ENCODE measurements around the gene CCDC57.

CCDC57 gene

DNA sequence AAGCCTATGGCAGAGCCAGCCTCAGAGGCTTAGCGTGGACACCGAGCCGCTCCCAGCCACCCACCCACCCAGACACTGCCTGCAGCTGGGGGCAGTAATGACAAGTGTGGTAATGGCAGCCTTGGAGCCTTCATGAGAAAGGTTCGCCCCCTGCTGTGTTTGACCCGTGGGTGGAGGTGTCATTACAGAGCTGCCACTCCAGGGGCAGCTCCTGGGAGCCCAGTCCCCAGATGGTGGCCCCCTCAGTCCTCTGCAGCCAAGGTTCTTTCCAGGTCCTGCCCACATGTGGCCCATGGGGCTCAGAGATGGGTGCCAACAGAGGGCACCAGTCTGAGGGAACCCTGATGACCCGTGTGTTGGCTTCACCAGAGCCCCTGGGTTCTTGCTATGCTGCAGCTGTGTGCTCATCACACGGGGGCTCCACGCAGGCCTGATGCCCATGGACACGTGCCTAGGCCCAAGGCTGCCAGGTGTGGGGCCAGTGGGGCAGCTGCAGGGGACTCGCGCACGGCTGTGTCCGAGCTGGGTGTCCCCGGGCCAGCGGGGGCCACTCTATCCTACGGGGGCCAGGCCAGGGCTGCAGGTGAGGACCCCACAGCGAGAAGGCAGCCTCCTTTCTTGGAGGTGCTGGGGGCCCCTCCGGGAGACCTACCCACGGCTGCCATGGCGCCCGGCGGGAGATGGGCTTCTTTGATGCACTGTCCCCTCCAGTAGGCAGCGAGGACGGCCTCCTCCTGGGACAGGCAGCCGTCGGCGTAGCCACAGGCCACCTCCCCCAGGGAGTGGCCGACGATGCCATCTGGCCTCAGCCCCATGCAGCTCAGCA, 122.7 kb downstream of the CCDC57 start:
- DNase-seq = no peak

GRCh38 chr17:82088838-82089722, 123.6 kb downstream of the CCDC57 start:
- DNase-seq = no peak

DNA sequence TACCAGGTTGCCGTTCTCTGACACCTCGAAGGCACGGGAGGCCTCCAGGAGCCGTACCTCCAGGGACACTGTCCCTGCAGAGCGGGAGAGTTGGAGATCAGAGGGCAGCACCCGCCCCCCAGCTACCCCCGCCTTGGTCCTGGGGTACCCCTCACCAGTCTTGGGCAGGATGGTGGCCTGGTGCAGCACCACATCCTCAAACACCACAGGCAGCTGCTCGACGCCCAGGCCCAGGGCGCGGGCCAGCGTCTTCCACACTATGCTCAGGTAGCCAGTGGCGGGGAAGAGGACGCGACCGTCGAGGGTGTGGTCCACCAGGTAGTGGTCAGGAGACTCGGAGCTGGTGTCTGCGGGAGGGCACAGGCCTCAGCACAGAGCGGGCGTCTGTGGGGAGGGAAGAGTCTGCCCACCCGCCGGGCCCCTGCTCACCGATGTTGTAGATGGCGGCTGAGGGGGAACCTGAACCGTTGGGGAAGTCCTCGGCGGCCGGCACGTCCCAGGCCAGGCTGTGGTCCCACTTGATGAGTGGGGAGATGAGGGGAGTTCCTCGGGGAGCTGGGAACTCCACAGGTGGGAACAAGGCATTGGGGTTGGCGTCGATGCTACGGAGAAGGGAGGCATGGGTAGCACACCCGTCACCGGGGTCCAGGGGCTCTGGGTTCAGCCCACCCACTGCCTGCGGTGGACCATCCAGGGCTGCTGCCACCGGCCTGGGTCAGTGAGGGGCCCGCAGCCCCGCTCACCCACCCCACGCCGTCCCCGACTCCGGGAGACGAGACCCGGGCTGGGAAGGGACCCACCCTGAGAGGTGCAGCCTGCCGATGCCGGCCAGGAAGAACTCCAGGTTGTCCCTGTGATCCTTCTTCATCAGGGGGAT, 124.4 kb downstream of the CCDC57 start:
- DNase-seq = no peak

DNA sequence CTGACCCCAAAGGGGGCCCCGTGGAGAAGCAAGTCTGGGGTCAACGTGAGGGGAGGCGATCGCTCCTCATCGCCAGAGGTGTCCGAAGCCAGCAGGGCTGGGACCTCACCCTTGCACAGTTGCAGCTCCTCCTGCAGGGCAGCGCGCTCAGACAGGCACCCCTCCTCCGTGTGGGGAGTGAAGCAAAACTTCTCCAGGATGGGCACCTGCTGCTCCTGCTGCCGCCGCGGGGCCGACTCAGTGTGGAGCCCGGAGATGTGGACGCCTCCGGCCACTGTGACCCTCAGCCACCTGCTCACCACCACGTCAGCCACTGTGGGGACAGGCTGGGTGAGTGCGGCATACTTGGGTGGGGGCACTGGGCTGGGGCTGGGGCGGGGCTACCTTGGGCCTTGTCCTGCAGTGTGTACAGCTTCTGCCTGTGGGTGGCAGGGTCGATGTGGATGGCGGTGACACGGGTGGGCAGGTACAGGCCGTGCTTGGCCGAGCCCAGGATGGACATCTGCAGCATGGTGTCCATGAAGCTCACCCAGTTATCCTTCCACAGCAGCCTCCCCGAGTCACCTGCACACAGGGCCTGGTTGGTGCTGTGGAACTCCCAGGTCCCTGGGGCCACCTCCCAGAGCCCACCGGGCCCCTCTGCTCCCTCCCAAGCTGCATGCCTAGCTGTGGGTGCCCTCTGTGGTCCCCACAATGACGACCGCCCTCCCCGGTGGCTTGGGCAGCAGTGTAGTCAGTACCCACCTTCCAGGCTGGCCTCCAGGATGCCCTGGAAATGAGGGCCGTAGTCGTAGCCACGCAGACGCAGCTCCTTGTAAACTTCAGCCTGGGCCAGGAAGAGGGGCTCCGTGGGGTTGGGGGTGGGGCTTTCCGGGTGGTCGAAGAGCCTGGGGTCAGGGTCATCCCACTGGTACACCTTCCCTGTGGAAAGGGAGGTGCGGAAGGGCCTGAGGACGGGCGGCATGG, 125.4 kb downstream of the CCDC57 start:
- no peak for DNase-seq

GRCh38 chr17:82085931-82086764, 126.5 kb downstream of the CCDC57 start:
- DNase-seq = no peak

DNA sequence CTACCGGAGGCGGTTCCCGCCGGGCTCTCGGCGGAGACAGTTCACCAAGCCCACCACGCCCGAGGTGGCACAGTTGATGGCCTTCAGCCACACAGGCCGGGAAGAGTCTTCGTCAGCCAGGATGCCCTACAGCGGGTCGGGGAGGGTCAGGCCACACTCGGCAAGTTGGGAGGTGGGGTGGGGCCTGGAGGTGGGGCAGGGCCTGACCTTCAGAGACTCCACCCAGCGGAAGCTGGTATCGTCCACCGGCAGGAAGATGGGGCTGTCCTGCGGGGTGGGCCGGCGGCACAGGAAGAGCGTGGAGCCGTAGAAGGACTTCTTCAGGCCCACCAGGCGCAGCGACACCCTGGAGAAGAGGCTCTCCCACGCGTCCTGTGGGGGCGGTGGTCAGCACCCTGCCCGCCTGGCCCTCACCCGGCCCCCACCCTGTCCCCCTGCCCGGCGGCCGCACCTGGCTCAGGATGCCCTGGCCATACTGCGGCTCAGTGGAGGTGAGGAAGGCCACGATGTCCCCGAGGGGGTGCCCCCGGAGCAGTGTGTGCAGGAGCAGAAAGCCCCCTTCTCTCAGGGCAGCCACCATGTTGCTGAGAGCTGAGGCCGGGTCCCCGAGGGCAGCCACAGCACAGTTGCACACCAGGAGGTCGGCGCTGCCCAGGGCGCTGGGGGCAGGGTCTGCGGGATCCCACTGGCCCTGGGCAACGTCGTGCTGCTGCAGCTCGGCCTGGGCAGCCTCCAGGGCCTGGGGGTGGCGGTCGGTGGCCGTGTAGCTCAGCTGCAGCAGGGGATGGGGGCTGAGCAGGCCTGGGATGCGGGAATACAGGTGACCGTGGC, 127.4 kb downstream of the CCDC57 start:
- no peak for DNase-seq

GRCh38 chr17:82084373-82085030, 128.1 kb downstream of the CCDC57 start:
- no peak for DNase-seq

GRCh38 chr17:82083533-82084359, 128.9 kb downstream of the CCDC57 start:
- no peak for DNase-seq

DNA sequence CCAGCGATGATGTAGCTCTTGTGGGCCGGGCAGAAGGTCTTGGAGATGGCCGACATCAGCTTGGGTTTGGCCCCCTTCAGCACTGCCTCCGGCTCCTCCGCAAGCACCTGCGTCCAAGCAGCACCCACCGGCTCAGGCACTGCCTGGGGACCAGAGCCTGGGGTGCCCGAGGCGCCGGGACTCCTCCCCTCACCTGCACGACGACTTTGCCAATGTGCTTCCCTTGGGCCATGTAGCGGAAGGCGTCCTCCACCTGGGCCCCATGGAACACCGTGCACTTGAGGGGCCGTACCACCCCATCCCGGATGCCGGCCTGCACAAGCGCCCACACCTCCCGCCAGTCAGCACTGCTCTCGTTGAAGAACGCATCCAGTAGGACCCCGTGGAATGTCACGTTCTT, 129.6 kb downstream of the CCDC57 start:
- DNase-seq = no peak

- DNase-seq = no peak
Measured at GRCh38 chr17:82082456-82082855, 130.2 kb downstream of the CCDC57 start.

DNA sequence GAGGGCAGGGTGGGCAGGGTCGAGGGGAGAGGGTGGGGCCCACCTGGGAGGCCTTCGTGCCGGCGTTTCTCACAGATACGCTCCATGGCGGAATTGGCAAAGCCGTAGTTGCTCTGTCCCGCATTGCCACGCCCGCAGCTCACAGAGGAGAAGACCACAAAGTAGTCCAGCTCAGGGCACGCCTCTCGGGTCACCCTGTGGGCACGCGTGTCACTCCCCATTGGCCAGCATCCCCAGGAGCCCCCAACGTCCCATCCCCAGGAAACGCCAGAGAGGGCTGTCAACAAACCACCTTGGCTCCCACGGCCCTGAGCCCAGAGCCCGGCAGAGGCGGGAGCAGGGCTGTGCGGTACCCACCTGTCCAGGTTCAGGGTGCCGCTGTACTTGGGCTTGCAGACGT, 130.7 kb downstream of the CCDC57 start:
- DNase-seq = no peak

GRCh38 chr17:82081546-82081945, 131.1 kb downstream of the CCDC57 start:
- no peak for DNase-seq

DNA sequence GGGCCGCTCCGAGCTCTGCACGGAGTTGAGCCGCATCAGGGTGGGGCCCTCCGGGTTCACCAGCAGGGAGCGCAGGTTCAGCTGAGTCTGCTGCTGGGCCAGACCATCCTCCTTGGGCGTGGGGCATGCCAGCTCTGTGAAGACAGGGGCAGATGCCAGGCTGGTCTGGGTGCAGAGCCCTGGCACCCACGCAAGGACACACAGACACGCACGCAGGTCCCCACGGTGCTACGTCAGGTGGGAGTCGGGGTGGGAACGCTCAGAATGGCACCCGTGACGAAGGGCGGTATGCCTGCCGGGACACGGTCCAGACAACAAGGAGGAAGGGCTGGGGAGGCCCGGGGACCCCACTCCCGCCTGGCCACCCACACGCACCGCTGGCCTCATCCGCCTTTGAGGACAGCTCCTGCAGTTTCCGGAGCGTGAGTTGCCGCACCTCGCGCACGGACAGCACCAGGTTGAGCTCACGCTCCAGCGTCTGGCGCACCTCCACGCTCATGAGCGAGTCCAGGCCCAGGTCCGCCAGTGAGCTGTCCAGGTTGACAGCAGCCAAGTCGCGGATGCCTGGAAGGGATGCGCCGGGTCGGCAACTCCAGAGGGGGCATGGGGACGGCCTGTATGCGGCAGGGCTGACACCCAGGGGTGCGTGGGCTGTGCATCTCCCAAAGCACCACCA, 131.7 kb downstream of the CCDC57 start:
- no peak for DNase-seq

DNA sequence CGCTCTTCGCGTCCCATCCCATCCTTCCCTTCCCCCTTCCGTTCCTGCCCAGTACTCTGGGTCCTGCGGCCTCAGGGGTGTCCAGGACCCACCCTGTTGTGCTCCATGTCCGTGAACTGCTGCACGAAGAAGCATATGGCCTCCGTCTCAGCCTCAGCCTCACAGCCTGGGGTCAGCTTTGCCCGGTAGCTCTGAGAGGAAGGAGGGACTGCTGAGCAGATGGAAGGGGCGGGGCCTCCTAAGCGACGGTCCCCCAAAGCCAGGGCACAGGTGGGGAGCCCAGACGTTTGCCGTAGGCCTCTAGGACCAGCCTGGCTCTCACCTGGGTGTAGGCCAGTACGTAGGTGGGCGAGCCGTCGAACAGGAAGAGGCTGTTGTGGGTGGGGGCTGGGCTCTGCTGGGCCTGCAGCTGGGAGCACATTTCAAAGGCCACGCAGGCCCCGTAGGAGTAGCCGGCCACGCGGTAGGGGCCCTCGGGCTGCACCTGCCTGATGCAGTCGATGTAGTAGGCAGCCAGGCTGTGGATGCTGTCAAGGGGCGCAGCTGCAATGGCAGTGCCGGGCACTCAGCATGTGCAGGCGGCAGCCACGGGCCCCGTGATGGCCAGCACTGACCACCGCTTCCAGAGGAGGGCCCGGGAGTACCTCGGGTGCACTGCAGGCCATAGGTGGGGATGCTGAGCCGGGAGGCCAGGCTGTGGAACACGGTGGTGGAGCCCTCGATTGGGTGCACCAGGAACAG, 132.4 kb downstream of the CCDC57 start:
- DNase-seq = no peak

DNA sequence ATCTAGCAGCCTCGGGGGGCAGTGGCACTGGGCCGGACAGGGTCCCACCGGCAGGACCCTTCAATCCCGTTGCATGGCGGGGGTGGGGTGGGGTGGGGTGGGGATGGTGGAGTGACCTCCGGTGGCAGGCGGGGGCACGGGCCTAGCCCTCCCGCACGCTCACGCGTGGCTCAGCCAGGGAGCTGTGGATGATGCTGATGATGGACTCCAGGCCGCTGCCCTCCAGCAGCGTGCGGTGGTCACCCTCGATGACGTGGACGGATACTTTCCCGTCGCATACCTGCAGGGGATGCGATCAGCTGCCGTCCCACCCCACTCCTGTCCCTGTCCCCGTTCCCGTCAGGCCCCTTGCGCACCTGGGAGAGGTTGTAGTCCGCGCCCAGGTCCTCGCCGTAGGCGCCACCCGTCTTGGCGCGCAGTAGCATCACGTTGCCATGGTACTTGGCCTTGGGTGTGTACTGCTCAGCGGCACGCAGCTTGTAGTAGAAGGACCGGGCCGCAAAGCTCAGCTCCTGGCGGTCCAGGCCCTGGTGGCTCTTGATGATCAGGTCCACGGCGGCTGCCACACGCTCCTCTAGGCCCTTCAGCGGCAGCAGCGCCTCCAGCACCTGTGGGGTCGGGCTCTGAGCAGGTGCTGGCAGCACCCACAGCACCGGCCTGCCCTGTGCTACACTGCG, 133.5 kb downstream of the CCDC57 start:
- DNase-seq = no peak

DNA sequence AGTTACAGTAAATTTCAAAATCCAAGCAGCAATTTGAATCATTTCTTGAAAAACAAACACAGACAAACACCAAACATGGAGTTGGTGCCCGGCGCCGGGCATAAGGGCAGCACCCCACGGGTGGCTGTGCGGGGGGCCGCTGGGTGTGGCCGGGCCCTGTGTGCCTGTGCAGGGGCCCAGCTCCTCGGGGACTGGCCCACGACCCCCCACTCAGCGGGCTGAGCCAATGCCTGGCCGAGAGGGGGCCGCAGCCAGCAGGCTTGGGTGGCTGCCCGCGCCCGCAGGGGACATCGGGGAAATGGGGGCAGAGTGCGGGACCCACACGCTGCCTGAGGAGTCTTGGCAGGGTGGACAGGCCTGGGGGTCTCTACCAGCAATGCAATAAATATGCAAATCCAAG, 134.2 kb downstream of the CCDC57 start:
- DNase-seq = no peak

Data from activated CD4-positive, alpha-beta T cell treated with anti-CD3 and anti-CD28 coated beads, Interleukin-10, Interleukin-2, amounts not matched to agents 100 ng/mL and 50 ng/mL, durations not matched to agents 16 hours and 8 hours (primary cell).